SK-N-MC (cell line): Measurements from ENCODE around the gene SAMD15.

Experiments
- EZH2 ChIP-seq: fragments of 200-600 bp; sonication (generic); IDR thresholded peaks from one replicate; pipeline ENCODE4 v1.6.1; 2017; ENCODE audit warnings: antibody characterized with exemption
- POLR2AphosphoS5 ChIP-seq: IDR thresholded peaks from 2 replicates; pipeline ENCODE4 v1.6.1; 2012; ENCODE audit warnings: mild to moderate bottlenecking, low read depth, low read length, borderline replicate concordance

DNA sequence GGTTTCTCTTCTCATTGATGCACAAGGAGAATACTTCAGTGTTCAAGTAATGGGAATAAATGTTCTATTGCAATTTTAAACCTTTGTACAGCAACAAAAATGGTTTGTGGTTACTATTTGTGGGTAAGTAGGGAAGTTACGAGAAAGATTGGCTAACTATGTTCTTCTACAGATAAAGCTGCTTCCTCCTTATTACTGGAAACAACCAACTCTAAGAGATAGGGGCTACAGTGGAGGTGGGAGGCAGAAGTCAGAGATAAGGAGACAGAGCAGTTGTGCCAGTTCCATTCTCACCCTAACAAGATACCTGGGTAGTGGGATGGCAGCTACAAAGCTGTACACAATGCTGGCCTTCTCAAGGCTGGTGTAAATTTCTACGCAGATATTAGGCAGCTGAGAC lies 30.0 kb downstream of the SAMD15 start:
- TF ChIP-seq POLR2AphosphoS5 (no peak), EZH2 (no peak)
